Erythroblast (primary cell): ENCODE data around the gene EMP2.

Experiments used
- GATA1 ChIP-seq: IDR thresholded peaks from 2 replicates; pipeline ENCODE4 v1.6.1; 2011; ENCODE audit warnings: low read depth, mild to moderate bottlenecking, control low read depth, low read length, moderate library complexity
- POLR2A ChIP-seq: IDR thresholded peaks from 2 replicates; pipeline ENCODE4 v1.6.1; 2011; ENCODE audit warnings: mild to moderate bottlenecking, low read length

DNA sequence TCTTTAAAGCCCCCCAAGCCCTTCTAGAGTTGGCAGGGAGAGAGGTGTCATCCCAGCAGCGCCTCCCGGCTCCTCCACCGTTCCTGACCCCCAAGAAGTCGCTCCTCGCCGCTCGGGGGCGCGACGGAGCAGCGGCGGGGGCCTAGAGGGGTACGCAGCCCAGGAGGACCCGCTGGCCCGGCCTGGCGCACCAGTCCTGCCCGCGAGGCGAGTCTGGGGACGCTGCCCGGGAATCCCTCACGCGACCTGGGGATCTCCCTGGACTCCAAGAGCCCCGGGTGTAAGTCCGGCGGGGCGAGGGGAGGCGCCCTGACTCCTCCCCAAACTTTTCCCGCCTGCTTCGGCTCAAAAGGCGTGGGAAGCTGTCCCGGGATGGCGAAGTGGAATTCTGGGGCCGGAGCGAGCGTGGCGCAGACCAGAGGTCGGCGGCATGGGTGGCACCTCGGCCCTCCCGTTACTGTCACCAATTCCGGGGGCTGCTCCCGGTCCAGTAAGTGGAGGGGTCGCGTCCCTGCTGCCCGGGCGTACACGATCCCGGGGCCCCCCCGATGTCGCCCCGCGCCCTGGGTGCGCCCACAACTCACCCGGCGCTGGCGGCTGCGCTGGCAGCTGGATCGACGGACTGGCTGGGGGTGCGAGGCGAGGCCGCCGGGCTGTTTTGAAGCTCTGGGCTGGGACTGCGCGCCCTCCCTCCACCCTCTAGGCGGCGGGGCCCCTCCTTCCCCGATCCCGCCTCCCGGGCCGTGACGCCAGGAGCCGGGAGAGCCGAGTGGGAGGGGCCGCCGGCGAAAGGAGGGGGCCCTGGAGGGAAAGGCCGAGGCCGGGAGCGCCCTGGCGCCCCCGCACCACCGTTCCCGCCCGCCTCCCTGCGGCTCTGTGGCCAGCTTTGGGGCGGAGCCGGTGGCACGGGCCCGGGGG, at the start of gene EMP2:
- TF ChIP-seq POLR2A (no peak), GATA1 (no peak)
